ENCODE results near the gene STXBP3. TPM values are rescaled to one million over a fixed set of nuclear protein-coding genes. Genes with fewer than 3 reads are reported as not detected.

The STXBP3 gene
- total and polyA plus RNA-seq, 2 donors (not counting 3 experiments of a cell fraction or from before 2014, with no cell fraction given), result 9.4 to 44.1 TPM

GRCh38 chr1:108706643-108707042, 39.8 kb upstream of the STXBP3 start:
- no peaks in the 10 kb centered on the region for H3K79me2 ChIP-seq (ENCODE audit: control insufficient read depth, insufficient read depth, low read length)
- H3K4me2 ChIP-seq (ENCODE audit: insufficient read depth, low read length), result no peak overlapping the region
- BruUV-seq (replicated peaks), result no TSS peak
- POLR2A ChIA-PET, result no interaction called here
- peaks cover 0 to 3% of the 10 kb centered on the region in 2 experiments for H3K36me3 ChIP-seq (ENCODE audit: control insufficient read depth in 2 of 2, extremely low read depth in 1 of 2, insufficient read depth in 2 of 2, low read length in 2 of 2)
- no peak for FAIRE-seq
- no peak for DNase-seq (ENCODE audit: low read depth, low spot score)
- TF ChIP-seq EZH2 (IDR thresholded peaks at IDR 0.05; ENCODE audit: borderline replicate concordance, low read depth, low read length, severe bottlenecking) (no peak), GATA2 (IDR thresholded peaks at IDR 0.05; ENCODE audit: insufficient read depth, insufficient read length, low read depth, low read length) (no peak), CTCF (IDR thresholded peaks at IDR 0.05; ENCODE audit: extremely low read depth in 1 of 2, insufficient read depth in 1 of 2, low read depth in 1 of 2, low read length in 2 of 2) (no peak), POLR2AphosphoS5 (IDR thresholded peaks at IDR 0.05; ENCODE audit: insufficient read depth, low read depth, low read length) (no peak), JUN (IDR thresholded peaks at IDR 0.05; ENCODE audit: borderline replicate concordance, insufficient read depth, insufficient read length, low read depth) (no peak), MYC (IDR thresholded peaks at IDR 0.05; ENCODE audit: low read depth, low read length) (no peak), FOS (IDR thresholded peaks at IDR 0.05; ENCODE audit: borderline replicate concordance, insufficient read depth, low read length) (no peak), POLR2A (IDR thresholded peaks at IDR 0.05; ENCODE audit: low read depth, low read length) (no peak)
- TF ChIP-seq, protein P1, sequence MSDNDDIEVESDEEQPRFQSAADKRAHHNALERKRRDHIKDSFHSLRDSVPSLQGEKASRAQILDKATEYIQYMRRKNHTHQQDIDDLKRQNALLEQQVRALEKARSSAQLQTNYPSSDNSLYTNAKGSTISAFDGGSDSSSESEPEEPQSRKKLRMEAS (IDR thresholded peaks at IDR 0.05; ENCODE audit: insufficient read depth, insufficient read length), result no peak
- H3K27me3 ChIP-seq (ENCODE audit: control insufficient read depth in 2 of 2, insufficient read depth in 2 of 2, low read length in 2 of 2), result no peaks in the 10 kb centered on the region
- H3K4me3 ChIP-seq (replicated peaks in 1 of 3; ENCODE audit: insufficient read depth in 1 of 3, low read depth in 1 of 3, low read length in 3 of 3), result no peak overlapping the region
- H2AFZ ChIP-seq (ENCODE audit: low read depth, low read length), result no peak overlapping the region
- H3K27ac ChIP-seq (ENCODE audit: insufficient read depth, low read depth, low read length), result no peak overlapping the region
- H3K9ac ChIP-seq (replicated peaks; ENCODE audit: extremely low read depth, insufficient read depth, low read length), result no peak overlapping the region
- CTCF ChIA-PET, result no interaction called here
- dilution Hi-C loops (cut with MboI; ENCODE audit: extremely low pct_ligation_motif_present, low sequenced_read_pairs) (no loop called here), intact Hi-C loops (cut with micrococcal nuclease) (no loop called here)
- peaks cover 12% of the 10 kb centered on the region for H3K4me1 ChIP-seq (ENCODE audit: control insufficient read depth, extremely low read depth, insufficient read depth, low read length)
- no peaks in the 10 kb centered on the region for H4K20me1 ChIP-seq (replicated peaks; ENCODE audit: control insufficient read depth, extremely low read depth, insufficient read depth, low read length)
- no peaks in the 10 kb centered on the region for H3K9me3 ChIP-seq (replicated peaks; ENCODE audit: control insufficient read depth, insufficient read depth, low read length)
- H3K9me1 ChIP-seq (replicated peaks; ENCODE audit: control insufficient read depth, extremely low read depth, insufficient read depth, low read length), result no peaks in the 10 kb centered on the region
